ENCODE data around the gene INHBE.

The INHBE gene

DNA sequence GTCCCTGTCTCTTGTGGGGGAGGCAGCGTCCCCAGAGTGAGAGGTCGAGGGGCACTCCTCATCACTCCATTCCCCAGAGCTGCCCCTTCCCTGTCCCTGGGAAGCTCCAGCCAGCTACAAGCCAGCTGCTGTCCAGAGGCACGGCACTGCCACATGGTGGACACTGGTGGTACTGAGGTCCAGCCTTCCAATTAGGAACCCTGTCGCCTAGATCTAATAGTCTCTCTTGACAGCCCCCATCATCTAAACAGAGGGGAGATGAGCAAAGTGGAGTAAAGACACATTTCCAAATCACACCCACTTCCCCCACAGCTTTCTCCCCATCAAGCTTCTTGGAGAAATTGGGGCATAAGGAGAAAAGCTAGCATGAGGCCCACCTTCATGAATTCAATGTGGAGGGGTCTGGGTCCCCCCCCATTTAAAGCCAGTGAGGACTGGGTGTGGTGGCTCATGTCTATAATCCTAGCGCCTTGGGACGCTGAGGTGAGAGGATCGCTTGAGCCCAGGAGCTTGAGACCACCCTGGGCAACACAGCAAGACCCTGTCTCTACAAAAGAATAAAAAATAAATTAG, 2.1 kb upstream of the INHBE start:
- H4K20me1 ChIP-seq (ENCODE audit: insufficient read depth, low read length, poor library complexity, severe bottlenecking) = no peaks in the 10 kb centered on the region
- no peaks in the 10 kb centered on the region for H3K9me3 ChIP-seq (ENCODE audit: insufficient read depth, low read depth, low read length)
- no peak for TF ChIP-seq EZH2phosphoT487 (IDR thresholded peaks at IDR 0.05; ENCODE audit: borderline replicate concordance)
- TF ChIP-seq CTCF (conservative IDR thresholded peaks at IDR 0.05; ENCODE audit: low read length) = peak; percentile 93
- H3K9me2 ChIP-seq (replicated peaks; ENCODE audit: low read depth, low read length) = no peaks in the 10 kb centered on the region
- no peaks in the 10 kb centered on the region for H3K36me3 ChIP-seq (ENCODE audit: insufficient read depth, low read length)
- no peaks in the 10 kb centered on the region for H3F3A ChIP-seq (ENCODE audit: low read depth)
- H3K79me2 ChIP-seq (ENCODE audit: insufficient read depth, low read length) = no peaks in the 10 kb centered on the region
- no peak overlapping the region for H3K4me2 ChIP-seq (ENCODE audit: low read depth, low read length, poor library complexity, severe bottlenecking)
- H2AFZ ChIP-seq (ENCODE audit: low read length) = peak overlapping the region; percentile 41; the same call in 1 of the 2 replicates
- peaks cover 6% of the 10 kb centered on the region for H3K4me1 ChIP-seq (ENCODE audit: insufficient read depth, low read length, poor library complexity, severe bottlenecking)
- no peaks in the 10 kb centered on the region for H3K27me3 ChIP-seq (ENCODE audit: insufficient read depth, low read length, poor library complexity, severe bottlenecking)
- H3K4me3 ChIP-seq (ENCODE audit: low read length, poor library complexity, severe bottlenecking) = no peak overlapping the region
- H3K9ac ChIP-seq (ENCODE audit: low read depth, low read length, poor library complexity, severe bottlenecking) = no peak overlapping the region

DNA sequence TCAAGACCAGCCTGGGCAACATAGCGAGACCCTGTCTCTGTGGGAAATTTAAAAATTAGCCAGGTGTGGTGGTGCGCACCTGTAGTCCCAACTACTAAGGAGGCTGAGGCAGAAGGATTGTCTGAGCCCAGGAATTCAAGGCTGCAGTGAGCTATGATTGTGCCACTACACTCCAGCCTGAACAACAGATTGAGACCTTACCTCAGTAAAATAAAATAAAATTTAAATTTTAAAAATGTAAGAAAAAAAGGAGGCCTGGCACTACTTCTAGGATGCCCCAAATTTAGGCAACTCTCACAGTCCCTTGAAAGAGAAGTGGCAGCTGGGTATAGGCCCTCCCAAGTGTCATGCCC, 918 bp upstream of the INHBE start:
- Histone ChIP-seq H4K20me1 (ENCODE audit: insufficient read depth, low read length, poor library complexity, severe bottlenecking) (no peaks in the 10 kb centered on the region), H3K9ac (ENCODE audit: low read depth, low read length, poor library complexity, severe bottlenecking) (no peak overlapping the region), H3K4me2 (ENCODE audit: low read depth, low read length, poor library complexity, severe bottlenecking) (no peak overlapping the region)

DNA sequence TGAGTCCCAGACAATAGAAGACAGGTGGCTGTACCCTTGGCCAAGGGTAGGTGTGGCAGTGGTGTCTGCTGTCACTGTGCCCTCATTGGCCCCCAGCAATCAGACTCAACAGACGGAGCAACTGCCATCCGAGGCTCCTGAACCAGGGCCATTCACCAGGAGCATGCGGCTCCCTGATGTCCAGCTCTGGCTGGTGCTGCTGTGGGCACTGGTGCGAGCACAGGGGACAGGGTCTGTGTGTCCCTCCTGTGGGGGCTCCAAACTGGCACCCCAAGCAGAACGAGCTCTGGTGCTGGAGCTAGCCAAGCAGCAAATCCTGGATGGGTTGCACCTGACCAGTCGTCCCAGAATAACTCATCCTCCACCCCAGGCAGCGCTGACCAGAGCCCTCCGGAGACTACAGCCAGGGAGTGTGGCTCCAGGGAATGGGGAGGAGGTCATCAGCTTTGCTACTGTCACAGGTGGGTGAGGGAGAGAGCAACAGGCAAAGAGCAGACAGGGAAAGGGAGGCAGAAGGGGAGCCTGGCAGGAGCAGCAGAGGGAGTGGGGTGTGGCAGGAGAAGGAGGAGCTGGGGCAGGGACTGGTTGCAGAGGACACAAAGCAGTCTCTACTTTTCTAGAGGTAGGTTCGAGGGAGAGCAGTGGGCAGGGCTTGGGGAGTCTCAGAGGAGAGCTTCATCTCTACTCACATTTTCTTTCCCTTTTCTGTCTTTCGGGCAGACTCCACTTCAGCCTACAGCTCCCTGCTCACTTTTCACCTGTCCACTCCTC, 452 bp downstream of the INHBE start:
- Histone ChIP-seq H3K79me2 (ENCODE audit: insufficient read depth, low read length) (no peaks in the 10 kb centered on the region), H3F3A (ENCODE audit: low read depth) (peaks cover 2% of the 10 kb centered on the region; the same call in 1 of the 2 replicates), H3K4me2 (ENCODE audit: low read depth, low read length, poor library complexity, severe bottlenecking) (peak overlapping the region; percentile 50), H4K20me1 (ENCODE audit: insufficient read depth, low read length, poor library complexity, severe bottlenecking) (no peaks in the 10 kb centered on the region), H3K4me1 (ENCODE audit: insufficient read depth, low read length, poor library complexity, severe bottlenecking) (peaks cover 17% of the 10 kb centered on the region), H3K4me3 (ENCODE audit: low read length, poor library complexity, severe bottlenecking) (peak overlapping the region; percentile 37), H3K9me2 (replicated peaks; ENCODE audit: low read depth, low read length) (no peaks in the 10 kb centered on the region), H3K9ac (ENCODE audit: low read depth, low read length, poor library complexity, severe bottlenecking) (no peak overlapping the region), H3K36me3 (ENCODE audit: insufficient read depth, low read length) (no peaks in the 10 kb centered on the region), H2AFZ (ENCODE audit: low read length) (peak overlapping the region; percentile 72), H3K9me3 (ENCODE audit: insufficient read depth, low read depth, low read length) (no peaks in the 10 kb centered on the region), H3K27me3 (ENCODE audit: insufficient read depth, low read length, poor library complexity, severe bottlenecking) (no peaks in the 10 kb centered on the region)
- TF ChIP-seq EZH2phosphoT487 (IDR thresholded peaks at IDR 0.05; ENCODE audit: borderline replicate concordance) = no peak
- TF ChIP-seq CTCF (conservative IDR thresholded peaks at IDR 0.05; ENCODE audit: low read length) = no peak

More for the DNA sequence above, 918 bp upstream of the INHBE start:
- Histone ChIP-seq H3F3A (ENCODE audit: low read depth) (no peaks in the 10 kb centered on the region), H2AFZ (ENCODE audit: low read length) (no peak overlapping the region), H3K79me2 (ENCODE audit: insufficient read depth, low read length) (no peaks in the 10 kb centered on the region), H3K4me1 (ENCODE audit: insufficient read depth, low read length, poor library complexity, severe bottlenecking) (peaks cover 12% of the 10 kb centered on the region), H3K9me2 (replicated peaks; ENCODE audit: low read depth, low read length) (no peaks in the 10 kb centered on the region), H3K4me3 (ENCODE audit: low read length, poor library complexity, severe bottlenecking) (no peak overlapping the region), H3K9me3 (ENCODE audit: insufficient read depth, low read depth, low read length) (no peaks in the 10 kb centered on the region), H3K36me3 (ENCODE audit: insufficient read depth, low read length) (no peaks in the 10 kb centered on the region), H3K27me3 (ENCODE audit: insufficient read depth, low read length, poor library complexity, severe bottlenecking) (no peaks in the 10 kb centered on the region)
- no peak for TF ChIP-seq EZH2phosphoT487 (IDR thresholded peaks at IDR 0.05; ENCODE audit: borderline replicate concordance)
- TF ChIP-seq CTCF (conservative IDR thresholded peaks at IDR 0.05; ENCODE audit: low read length) = no peak
